Endothelial cell (in vitro differentiated cells): ENCODE data around the gene TSPAN15. TPM values are rescaled to one million over a fixed set of nuclear protein-coding genes. Genes with fewer than 3 reads are reported as not detected.
A peak's percentile ranks its signal among the peaks of the same experiment; 100 is the strongest.

Experiments used
- DNase-seq: peaks from one replicate; pipeline ENCODE4 v3.0.0; 2021; ENCODE audit warnings: low spot score
- H3K27ac Mint-ChIP-seq: one replicate; pipeline ENCODE4 v1.8.0; 2021; ENCODE audit warnings: mixed read lengths, inconsistent platforms; ENCODE audit not compliant: unreplicated experiment
- H3K27me3 Mint-ChIP-seq: one replicate; pipeline ENCODE4 v1.8.0; 2021; ENCODE audit warnings: mild to moderate bottlenecking, moderate library complexity, mixed read lengths, inconsistent platforms; ENCODE audit not compliant: unreplicated experiment
- H3K36me3 Mint-ChIP-seq: one replicate; pipeline ENCODE4 v1.8.0; 2021; ENCODE audit warnings: mild to moderate bottlenecking, low read depth, mixed read lengths, inconsistent platforms; ENCODE audit not compliant: unreplicated experiment
- H3K4me1 Mint-ChIP-seq: one replicate; pipeline ENCODE4 v1.8.0; 2021; ENCODE audit warnings: mild to moderate bottlenecking, mixed read lengths, inconsistent platforms; ENCODE audit not compliant: unreplicated experiment
- H3K4me3 Mint-ChIP-seq: one replicate; pipeline ENCODE4 v1.8.0; 2021; ENCODE audit warnings: mild to moderate bottlenecking, mixed read lengths, inconsistent platforms; ENCODE audit not compliant: unreplicated experiment
- H3K9me3 Mint-ChIP-seq: one replicate; pipeline ENCODE4 v1.8.0; 2021; ENCODE audit warnings: mixed read lengths, inconsistent platforms; ENCODE audit not compliant: unreplicated experiment
- CTCF ChIP-seq: fragments of 200-600 bp; sonication (generic); IDR thresholded peaks from one replicate; pipeline ENCODE4 v1.5.0; 2021; ENCODE audit warnings: antibody characterized with exemption; ENCODE audit not compliant: unreplicated experiment
- total RNA-seq: library from RNA; stranded (reverse); fragmentation: NEBNext Ultra II Directional; extraction: Animal tissue kit (Norgen Biotek cat#: 25700); gene quantifications from one replicate; pipeline ENCODE4 v1.2.1, GENCODE V29; 2021; ENCODE audit not compliant: unreplicated experiment

TSPAN15 gene
- total RNA-seq, 1 donor from 2014 or later, result 195 TPM

GRCh38 chr10:69437321-69438259 is 13.7 kb upstream of the TSPAN15 start:
- Mint-ChIP-seq H3K9me3 (no peaks in the 10 kb centered on the region), H3K27ac (peak overlapping the region; percentile 86), H3K4me1 (peaks cover 41% of the 10 kb centered on the region), H3K4me3 (no peak overlapping the region), H3K27me3 (peaks cover 13% of the 10 kb centered on the region), H3K36me3 (peaks cover 8% of the 10 kb centered on the region)
- no peak for DNase-seq
- no peak for TF ChIP-seq CTCF

- H3K36me3 Mint-ChIP-seq, result peaks cover 8% of the 10 kb centered on the region
- no peak overlapping the region for H3K4me3 Mint-ChIP-seq
- peaks cover 13% of the 10 kb centered on the region for H3K27me3 Mint-ChIP-seq
- no peak for DNase-seq
- no peak for TF ChIP-seq CTCF
- H3K9me3 Mint-ChIP-seq, result no peaks in the 10 kb centered on the region
- peak overlapping the region; percentile 86 for H3K27ac Mint-ChIP-seq
- peaks cover 49% of the 10 kb centered on the region for H3K4me1 Mint-ChIP-seq
These were observed 12.5 kb upstream of the TSPAN15 start for GRCh38 chr10:69438536-69439349.

GRCh38 chr10:69439350-69439739 is 11.9 kb upstream of the TSPAN15 start:
- Mint-ChIP-seq H3K36me3 (peaks cover 8% of the 10 kb centered on the region), H3K4me3 (no peak overlapping the region), H3K4me1 (peaks cover 49% of the 10 kb centered on the region), H3K27me3 (peaks cover 13% of the 10 kb centered on the region), H3K27ac (peak overlapping the region; percentile 86), H3K9me3 (no peaks in the 10 kb centered on the region)
- DNase-seq, result no peak
- TF ChIP-seq CTCF, result no peak

- no peak for DNase-seq
- Mint-ChIP-seq H3K27me3 (peaks cover 11% of the 10 kb centered on the region), H3K9me3 (no peaks in the 10 kb centered on the region), H3K4me1 (peaks cover 50% of the 10 kb centered on the region), H3K36me3 (peaks cover 8% of the 10 kb centered on the region), H3K27ac (no peak overlapping the region), H3K4me3 (no peak overlapping the region)
- TF ChIP-seq CTCF, result no peak
These were observed 11.3 kb upstream of the TSPAN15 start for GRCh38 chr10:69439813-69440506.
